ENCODE data around the gene LRRC10B.

LRRC10B gene

DNA sequence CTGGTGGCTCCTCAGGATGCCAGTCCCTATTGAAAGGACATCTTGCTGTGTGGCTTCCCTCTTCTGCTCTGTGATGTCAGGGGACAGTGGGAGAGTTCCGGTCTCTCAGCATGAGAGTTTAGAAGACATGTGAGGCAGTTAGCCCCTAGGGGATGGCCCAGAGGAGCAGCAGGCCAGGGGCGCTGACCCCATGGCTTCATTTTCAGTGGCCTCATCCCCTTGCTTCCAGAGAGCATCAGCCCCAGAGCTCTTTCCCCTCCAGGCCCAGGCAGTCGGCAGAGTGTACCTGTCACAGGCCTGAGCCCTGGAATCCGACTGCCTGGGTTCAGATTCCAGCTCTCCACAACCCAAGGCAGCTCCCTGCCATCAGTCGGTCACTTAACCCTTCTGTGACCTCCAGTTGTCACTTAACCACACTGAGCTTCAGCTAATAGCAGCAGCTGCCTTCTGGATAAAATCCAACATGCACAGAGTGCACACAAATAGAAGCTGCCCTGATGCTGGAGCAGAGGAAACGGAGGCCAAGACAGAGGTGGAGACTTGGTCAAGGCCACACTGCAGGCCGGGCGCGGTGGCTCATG, 14.1 kb upstream of the LRRC10B start:
- DNase-seq (ENCODE audit: low read depth in 1 of 2, low spot score in 1 of 2) = no peak
- no peak for TF ChIP-seq JUND (IDR thresholded peaks at IDR 0.05; ENCODE audit: low read depth)
- in situ Hi-C loops (cut with HindIII; ENCODE audit: low pct_unique_long_range_greater_than_20kb, low sequenced_read_pairs) = no loop called here

GRCh38 chr11:61495801-61496601, 12.5 kb upstream of the LRRC10B start:
- DNase-seq (ENCODE audit: low read depth in 1 of 2, low spot score in 1 of 2) = no peak
- in situ Hi-C loops (cut with HindIII; ENCODE audit: low pct_unique_long_range_greater_than_20kb, low sequenced_read_pairs) = no loop called here
- TF ChIP-seq JUND (IDR thresholded peaks at IDR 0.05; ENCODE audit: low read depth) = no peak

GRCh38 chr11:61496602-61497400, 11.7 kb upstream of the LRRC10B start:
- DNase-seq (ENCODE audit: low read depth in 1 of 2, low spot score in 1 of 2) = no peak
- TF ChIP-seq JUND (IDR thresholded peaks at IDR 0.05; ENCODE audit: low read depth) = no peak
- in situ Hi-C loops (cut with HindIII; ENCODE audit: low pct_unique_long_range_greater_than_20kb, low sequenced_read_pairs) = no loop called here

GRCh38 chr11:61497473-61497872, 11.1 kb upstream of the LRRC10B start:
- no peak for DNase-seq (ENCODE audit: low read depth in 1 of 2, low spot score in 1 of 2)
- TF ChIP-seq JUND (IDR thresholded peaks at IDR 0.05; ENCODE audit: low read depth) = no peak
- in situ Hi-C loops (cut with HindIII; ENCODE audit: low pct_unique_long_range_greater_than_20kb, low sequenced_read_pairs) = no loop called here

- no peak for TF ChIP-seq JUND (IDR thresholded peaks at IDR 0.05; ENCODE audit: low read depth)
- in situ Hi-C loops (cut with HindIII; ENCODE audit: low pct_unique_long_range_greater_than_20kb, low sequenced_read_pairs) = no loop called here
- DNase-seq (ENCODE audit: low read depth in 1 of 2, low spot score in 1 of 2) = no peak
Observed at GRCh38 chr11:61497876-61498275, 10.7 kb upstream of the LRRC10B start.

DNA sequence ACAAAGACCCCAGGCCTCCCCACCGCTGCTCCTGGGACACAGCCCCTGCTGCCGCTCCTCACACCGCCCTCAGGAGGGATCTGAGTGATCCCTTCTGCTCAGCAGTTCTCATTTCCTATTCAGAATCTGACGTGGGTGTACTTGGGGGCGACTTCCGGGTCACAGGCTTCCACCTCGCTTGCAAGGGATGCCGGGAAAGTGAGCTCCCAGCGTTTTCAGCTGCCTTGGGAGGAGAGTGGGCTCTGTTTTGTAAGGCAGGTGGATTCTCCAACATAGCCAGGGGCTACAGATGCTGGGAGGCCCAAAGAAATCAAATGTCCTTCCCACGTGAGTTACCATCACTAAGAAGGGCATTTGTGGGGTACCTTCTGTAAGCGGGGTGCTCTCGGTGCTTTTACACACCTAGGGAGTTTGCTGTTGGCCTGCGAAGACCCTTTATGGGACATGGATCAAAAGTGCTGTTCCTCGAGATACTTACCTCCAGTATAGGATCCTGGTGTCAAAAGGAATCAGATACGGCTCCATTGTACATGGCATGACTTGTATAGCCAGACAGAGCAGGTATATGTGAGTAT, 9.7 kb upstream of the LRRC10B start:
- TF ChIP-seq JUND (IDR thresholded peaks at IDR 0.05; ENCODE audit: low read depth) = no peak
- in situ Hi-C loops (cut with HindIII; ENCODE audit: low pct_unique_long_range_greater_than_20kb, low sequenced_read_pairs) = no loop called here
- DNase-seq (ENCODE audit: low read depth in 1 of 2, low spot score in 1 of 2) = no peak

GRCh38 chr11:61499816-61500491, 8.6 kb upstream of the LRRC10B start:
- in situ Hi-C loops (cut with HindIII; ENCODE audit: low pct_unique_long_range_greater_than_20kb, low sequenced_read_pairs) = no loop called here
- no peak for DNase-seq (ENCODE audit: low read depth in 1 of 2, low spot score in 1 of 2)
- TF ChIP-seq JUND (IDR thresholded peaks at IDR 0.05; ENCODE audit: low read depth) = no peak

- DNase-seq (ENCODE audit: low read depth in 1 of 2, low spot score in 1 of 2) = no peak
- no peak for TF ChIP-seq JUND (IDR thresholded peaks at IDR 0.05; ENCODE audit: low read depth)
- in situ Hi-C loops (cut with HindIII; ENCODE audit: low pct_unique_long_range_greater_than_20kb, low sequenced_read_pairs) = no loop called here
Observed at GRCh38 chr11:61502522-61502921, 6.0 kb upstream of the LRRC10B start.

- in situ Hi-C loops (cut with HindIII; ENCODE audit: low pct_unique_long_range_greater_than_20kb, low sequenced_read_pairs) = no loop called here
- TF ChIP-seq JUND (IDR thresholded peaks at IDR 0.05; ENCODE audit: low read depth) = no peak
- peak; percentile 39 to 67 for DNase-seq (ENCODE audit: low read depth in 1 of 2, low spot score in 1 of 2)
Observed at GRCh38 chr11:61503135-61503770, 5.3 kb upstream of the LRRC10B start.

DNA sequence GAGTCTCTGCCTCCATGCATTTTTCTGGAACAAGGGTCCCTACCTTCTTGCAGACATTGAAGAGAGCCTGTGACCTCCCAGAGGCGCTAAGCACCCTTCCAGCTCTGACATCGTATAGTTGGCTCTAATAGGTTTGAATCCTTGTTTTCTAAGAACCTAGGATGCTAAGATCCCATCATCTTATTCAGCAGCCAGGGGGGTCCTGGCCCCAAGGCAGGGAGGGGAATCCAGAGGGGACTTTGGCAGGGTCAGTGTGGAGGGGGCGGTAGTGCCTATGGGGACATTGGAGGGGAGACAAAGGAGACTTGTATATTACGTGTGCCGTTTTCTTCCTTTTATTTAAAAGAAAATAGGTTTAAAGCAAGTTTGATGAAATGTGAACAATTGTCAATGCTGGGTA, 3.4 kb upstream of the LRRC10B start:
- in situ Hi-C loops (cut with HindIII; ENCODE audit: low pct_unique_long_range_greater_than_20kb, low sequenced_read_pairs) = no loop called here
- no peak for DNase-seq (ENCODE audit: low read depth in 1 of 2, low spot score in 1 of 2)
- TF ChIP-seq JUND (IDR thresholded peaks at IDR 0.05; ENCODE audit: low read depth) = no peak

GRCh38 chr11:61505640-61506155, 2.9 kb upstream of the LRRC10B start:
- in situ Hi-C loops (cut with HindIII; ENCODE audit: low pct_unique_long_range_greater_than_20kb, low sequenced_read_pairs) = no loop called here
- TF ChIP-seq JUND (IDR thresholded peaks at IDR 0.05; ENCODE audit: low read depth) = no peak
- DNase-seq (ENCODE audit: low read depth in 1 of 2, low spot score in 1 of 2) = no peak
